ENCODE measurements around the gene TENM4.

TENM4 gene

GRCh38 chr11:79092791-79093353, 348.0 kb downstream of the TENM4 start:
- no peak overlapping the region for H3K27ac ChIP-seq (ENCODE audit: insufficient read depth, low read depth, low read length, poor library complexity, severe bottlenecking)
- 93 to 95% methylated on average over 1 of the region's 1 CpG for WGBS, 2 experiments
- H3K9me3 ChIP-seq (ENCODE audit: control insufficient read depth, low read length) = no peaks in the 10 kb centered on the region
- H3K27me3 ChIP-seq (ENCODE audit: control insufficient read depth, insufficient read depth, low read length, poor library complexity, severe bottlenecking) = no peaks in the 10 kb centered on the region
- H3K36me3 ChIP-seq (ENCODE audit: control insufficient read depth, insufficient read depth, low read length) = no peaks in the 10 kb centered on the region
- peaks cover 39% of the 10 kb centered on the region for H3K4me1 ChIP-seq (ENCODE audit: control insufficient read depth, insufficient read depth, low read length)
- H3K4me3 ChIP-seq (ENCODE audit: insufficient read depth, low read depth, low read length) = no peak overlapping the region

GRCh38 chr11:79090191-79090705, 350.6 kb downstream of the TENM4 start:
- Histone ChIP-seq H3K4me3 (ENCODE audit: insufficient read depth, low read depth, low read length) (no peak overlapping the region), H3K4me1 (ENCODE audit: control insufficient read depth, insufficient read depth, low read length) (peaks cover 50% of the 10 kb centered on the region), H3K9me3 (ENCODE audit: control insufficient read depth, low read length) (no peaks in the 10 kb centered on the region), H3K36me3 (ENCODE audit: control insufficient read depth, insufficient read depth, low read length) (no peaks in the 10 kb centered on the region), H3K27ac (ENCODE audit: insufficient read depth, low read depth, low read length, poor library complexity, severe bottlenecking) (no peak overlapping the region), H3K27me3 (ENCODE audit: control insufficient read depth, insufficient read depth, low read length, poor library complexity, severe bottlenecking) (no peaks in the 10 kb centered on the region)
- 88 to 91% methylated on average over 8 of the region's 8 CpGs for WGBS, 2 experiments

- Histone ChIP-seq H3K9me3 (ENCODE audit: control insufficient read depth, low read length) (no peaks in the 10 kb centered on the region), H3K27me3 (ENCODE audit: control insufficient read depth, insufficient read depth, low read length, poor library complexity, severe bottlenecking) (no peaks in the 10 kb centered on the region), H3K4me1 (ENCODE audit: control insufficient read depth, insufficient read depth, low read length) (peaks cover 50% of the 10 kb centered on the region), H3K4me3 (ENCODE audit: insufficient read depth, low read depth, low read length) (no peak overlapping the region), H3K36me3 (ENCODE audit: control insufficient read depth, insufficient read depth, low read length) (no peaks in the 10 kb centered on the region), H3K27ac (ENCODE audit: insufficient read depth, low read depth, low read length, poor library complexity, severe bottlenecking) (no peak overlapping the region)
- 86 to 91% methylated on average over 2 to 3 of the region's 3 CpGs for WGBS, 2 experiments
Observed at GRCh38 chr11:79089601-79090000, 351.2 kb downstream of the TENM4 start.

- H3K27me3 ChIP-seq (ENCODE audit: control insufficient read depth, insufficient read depth, low read length, poor library complexity, severe bottlenecking) = no peaks in the 10 kb centered on the region
- H3K9me3 ChIP-seq (ENCODE audit: control insufficient read depth, low read length) = no peaks in the 10 kb centered on the region
- H3K4me1 ChIP-seq (ENCODE audit: control insufficient read depth, insufficient read depth, low read length) = peaks cover 51% of the 10 kb centered on the region
- no peaks in the 10 kb centered on the region for H3K36me3 ChIP-seq (ENCODE audit: control insufficient read depth, insufficient read depth, low read length)
- no peak overlapping the region for H3K4me3 ChIP-seq (ENCODE audit: insufficient read depth, low read depth, low read length)
- H3K27ac ChIP-seq (ENCODE audit: insufficient read depth, low read depth, low read length, poor library complexity, severe bottlenecking) = peak overlapping the region; percentile 67
- 34 to 40% methylated on average over 4 of the region's 4 CpGs for WGBS, 2 experiments
Observed at GRCh38 chr11:79088967-79089366, 351.9 kb downstream of the TENM4 start.

GRCh38 chr11:79087961-79088318, 352.9 kb downstream of the TENM4 start:
- Histone ChIP-seq H3K27me3 (ENCODE audit: control insufficient read depth, insufficient read depth, low read length, poor library complexity, severe bottlenecking) (no peaks in the 10 kb centered on the region), H3K4me3 (ENCODE audit: insufficient read depth, low read depth, low read length) (no peak overlapping the region), H3K36me3 (ENCODE audit: control insufficient read depth, insufficient read depth, low read length) (no peaks in the 10 kb centered on the region), H3K4me1 (ENCODE audit: control insufficient read depth, insufficient read depth, low read length) (peaks cover 61% of the 10 kb centered on the region), H3K9me3 (ENCODE audit: control insufficient read depth, low read length) (no peaks in the 10 kb centered on the region), H3K27ac (ENCODE audit: insufficient read depth, low read depth, low read length, poor library complexity, severe bottlenecking) (peak overlapping the region; percentile 93)
- WGBS, 2 experiments = 66 to 73% methylated on average over 5 of the region's 5 CpGs

- Histone ChIP-seq H3K27ac (ENCODE audit: insufficient read depth, low read depth, low read length, poor library complexity, severe bottlenecking) (peak overlapping the region; percentile 93), H3K36me3 (ENCODE audit: control insufficient read depth, insufficient read depth, low read length) (no peaks in the 10 kb centered on the region), H3K4me3 (ENCODE audit: insufficient read depth, low read depth, low read length) (no peak overlapping the region), H3K27me3 (ENCODE audit: control insufficient read depth, insufficient read depth, low read length, poor library complexity, severe bottlenecking) (no peaks in the 10 kb centered on the region), H3K9me3 (ENCODE audit: control insufficient read depth, low read length) (no peaks in the 10 kb centered on the region), H3K4me1 (ENCODE audit: control insufficient read depth, insufficient read depth, low read length) (peaks cover 67% of the 10 kb centered on the region)
- WGBS, 2 experiments = 24 to 31% methylated on average over 9 of the region's 9 CpGs
Observed at GRCh38 chr11:79087238-79087960, 353.4 kb downstream of the TENM4 start.

- Histone ChIP-seq H3K27me3 (ENCODE audit: control insufficient read depth, insufficient read depth, low read length, poor library complexity, severe bottlenecking) (no peaks in the 10 kb centered on the region), H3K9me3 (ENCODE audit: control insufficient read depth, low read length) (no peaks in the 10 kb centered on the region), H3K4me3 (ENCODE audit: insufficient read depth, low read depth, low read length) (no peak overlapping the region), H3K27ac (ENCODE audit: insufficient read depth, low read depth, low read length, poor library complexity, severe bottlenecking) (no peak overlapping the region), H3K36me3 (ENCODE audit: control insufficient read depth, insufficient read depth, low read length) (no peaks in the 10 kb centered on the region), H3K4me1 (ENCODE audit: control insufficient read depth, insufficient read depth, low read length) (peaks cover 78% of the 10 kb centered on the region)
- 94 to 95% methylated on average over 2 of the region's 2 CpGs for WGBS, 2 experiments
Observed at GRCh38 chr11:79086056-79086455, 354.8 kb downstream of the TENM4 start.

GRCh38 chr11:79084382-79084781, 356.4 kb downstream of the TENM4 start:
- no peak overlapping the region for H3K4me3 ChIP-seq (ENCODE audit: insufficient read depth, low read depth, low read length)
- H3K4me1 ChIP-seq (ENCODE audit: control insufficient read depth, insufficient read depth, low read length) = peaks cover 78% of the 10 kb centered on the region
- WGBS, 2 experiments = 96 to 99% methylated on average over 3 to 4 of the region's 5 CpGs
- H3K36me3 ChIP-seq (ENCODE audit: control insufficient read depth, insufficient read depth, low read length) = no peaks in the 10 kb centered on the region
- no peak overlapping the region for H3K27ac ChIP-seq (ENCODE audit: insufficient read depth, low read depth, low read length, poor library complexity, severe bottlenecking)
- H3K9me3 ChIP-seq (ENCODE audit: control insufficient read depth, low read length) = no peaks in the 10 kb centered on the region
- no peaks in the 10 kb centered on the region for H3K27me3 ChIP-seq (ENCODE audit: control insufficient read depth, insufficient read depth, low read length, poor library complexity, severe bottlenecking)

GRCh38 chr11:79083352-79083751, 357.5 kb downstream of the TENM4 start:
- peaks cover 73% of the 10 kb centered on the region for H3K4me1 ChIP-seq (ENCODE audit: control insufficient read depth, insufficient read depth, low read length)
- no peaks in the 10 kb centered on the region for H3K36me3 ChIP-seq (ENCODE audit: control insufficient read depth, insufficient read depth, low read length)
- H3K9me3 ChIP-seq (ENCODE audit: control insufficient read depth, low read length) = no peaks in the 10 kb centered on the region
- peak overlapping the region; percentile 57 for H3K27ac ChIP-seq (ENCODE audit: insufficient read depth, low read depth, low read length, poor library complexity, severe bottlenecking)
- H3K27me3 ChIP-seq (ENCODE audit: control insufficient read depth, insufficient read depth, low read length, poor library complexity, severe bottlenecking) = no peaks in the 10 kb centered on the region
- no peak overlapping the region for H3K4me3 ChIP-seq (ENCODE audit: insufficient read depth, low read depth, low read length)
- 84 to 86% methylated on average over 6 of the region's 6 CpGs for WGBS, 2 experiments

- WGBS, 2 experiments = 40 to 49% methylated on average over 7 of the region's 7 CpGs
- peak overlapping the region; percentile 57 for H3K27ac ChIP-seq (ENCODE audit: insufficient read depth, low read depth, low read length, poor library complexity, severe bottlenecking)
- no peaks in the 10 kb centered on the region for H3K27me3 ChIP-seq (ENCODE audit: control insufficient read depth, insufficient read depth, low read length, poor library complexity, severe bottlenecking)
Observed at GRCh38 chr11:79082907-79083306, 357.9 kb downstream of the TENM4 start.

More at GRCh38 chr11:79082907-79083306, 357.9 kb downstream of the TENM4 start:
- Histone ChIP-seq H3K4me3 (ENCODE audit: insufficient read depth, low read depth, low read length) (no peak overlapping the region), H3K4me1 (ENCODE audit: control insufficient read depth, insufficient read depth, low read length) (peaks cover 69% of the 10 kb centered on the region), H3K36me3 (ENCODE audit: control insufficient read depth, insufficient read depth, low read length) (no peaks in the 10 kb centered on the region), H3K9me3 (ENCODE audit: control insufficient read depth, low read length) (no peaks in the 10 kb centered on the region)

Measured in ectodermal cell (in vitro differentiated cells).